ENCODE measurements around the gene CHFR.
A peak's percentile ranks its signal among the peaks of the same experiment; 100 is the strongest.
"Not testable (repeated sequence)": the region's sequence is repeated elsewhere in the genome, so short reads cannot be mapped to it uniquely, and the experiment has no call there.

Gene CHFR

DNA sequence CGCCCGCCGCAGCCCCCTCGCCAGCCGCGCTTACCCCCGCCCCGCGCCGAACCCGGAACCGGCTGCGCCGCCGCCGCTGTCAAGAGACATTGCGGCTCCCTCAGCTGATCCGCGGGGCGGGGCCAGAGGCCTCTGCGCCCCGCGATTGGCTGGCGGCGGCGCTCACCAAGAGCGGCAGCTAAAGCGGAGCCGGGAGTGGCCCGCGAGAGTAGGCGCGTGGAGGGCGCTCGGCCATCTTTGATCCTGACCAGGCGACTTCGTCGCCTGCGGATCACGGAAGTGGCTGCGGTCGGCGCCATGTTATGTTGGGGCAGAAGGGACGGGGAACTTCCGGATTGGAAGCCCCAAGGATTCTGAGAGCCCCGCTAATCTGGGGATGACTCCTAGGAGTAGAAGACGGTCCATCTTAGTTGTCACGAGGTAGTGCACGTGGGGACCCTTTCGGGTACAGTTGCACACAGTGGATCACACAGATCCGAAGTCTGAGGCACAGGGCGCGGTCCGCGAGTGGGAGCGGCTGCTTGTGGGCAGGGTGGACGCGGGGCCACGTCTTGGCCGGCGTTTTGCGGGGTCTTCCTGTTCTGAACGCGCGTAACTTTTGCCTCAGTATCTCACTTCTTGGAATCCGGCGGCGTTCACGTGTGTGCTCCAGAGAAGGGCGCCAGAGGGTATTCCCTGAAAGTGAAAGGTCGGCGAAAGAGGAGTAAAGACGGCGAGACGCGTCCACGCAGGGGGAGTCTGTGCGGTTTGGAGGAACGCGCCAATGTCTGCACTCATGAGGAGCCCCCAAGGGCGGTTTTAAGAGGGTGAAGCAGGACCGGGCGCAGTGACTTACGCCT is at the start of gene CHFR:
TSS of gene CHFR (minus strand) at position 93 of the 839 bp plus-strand sequence. CDS start 277 bp downstream, outside the sequence.
- Mint-ChIP-seq H3K4me1 (ENCODE audit: low read depth) (peaks cover 44% of the 10 kb centered on the region), H3K36me3 (peaks cover 3% of the 10 kb centered on the region), H3K9me3 (ENCODE audit: low read depth) (no peaks in the 10 kb centered on the region), H3K4me3 (peak within 1 kb of the TSS; percentile 98), H3K27ac (peak within 1 kb of the TSS; percentile 100), H3K27me3 (no peaks in the 10 kb centered on the region)

GRCh38 chr12:132936921-132937320 is 49.5 kb upstream of the CHFR start:
- not testable (repeated sequence) for H3K27me3 Mint-ChIP-seq; H3K27ac Mint-ChIP-seq; H3K4me3 Mint-ChIP-seq; H3K9me3 Mint-ChIP-seq (ENCODE audit: low read depth); H3K4me1 Mint-ChIP-seq (ENCODE audit: low read depth)
- H3K36me3 Mint-ChIP-seq: peaks cover 41% of the 10 kb centered on the region

GRCh38 chr12:132936163-132936562 is 48.8 kb upstream of the CHFR start:
- no peaks in the 10 kb centered on the region for H3K4me1 Mint-ChIP-seq (ENCODE audit: low read depth)
- peaks cover 14% of the 10 kb centered on the region for H3K9me3 Mint-ChIP-seq (ENCODE audit: low read depth)

DNA sequence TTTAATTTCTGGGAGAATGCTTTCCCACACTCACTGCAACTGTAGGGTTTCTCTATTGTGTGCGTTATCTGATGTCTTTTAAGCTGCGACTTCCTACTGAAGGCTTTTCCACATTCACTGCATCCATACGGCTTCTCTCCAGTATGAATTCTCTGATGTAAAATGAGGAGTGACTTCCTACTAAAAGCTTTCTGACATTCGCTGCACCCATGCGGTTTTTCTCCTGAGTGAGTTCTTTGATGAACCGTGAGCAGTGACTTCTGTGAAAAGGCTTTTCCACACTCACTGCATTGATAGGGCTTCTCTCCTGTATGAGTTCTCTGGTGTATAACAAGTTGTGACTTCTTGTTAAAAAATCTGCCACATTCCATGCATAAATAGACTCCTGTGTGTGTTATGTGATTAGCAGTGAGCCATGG is 39.0 kb upstream of the CHFR start:
- H3K9me3 Mint-ChIP-seq (ENCODE audit: low read depth): peaks cover 51% of the 10 kb centered on the region
- H3K36me3 Mint-ChIP-seq: peaks cover 73% of the 10 kb centered on the region
- H3K27ac Mint-ChIP-seq: no peak overlapping the region
- H3K4me1 Mint-ChIP-seq (ENCODE audit: low read depth): no peaks in the 10 kb centered on the region
- no peak overlapping the region for H3K4me3 Mint-ChIP-seq
- no peaks in the 10 kb centered on the region for H3K27me3 Mint-ChIP-seq

More at GRCh38 chr12:132936163-132936562, 48.8 kb upstream of the CHFR start:
- H3K4me3 Mint-ChIP-seq: no peak overlapping the region
- no peak overlapping the region for H3K27ac Mint-ChIP-seq
- H3K27me3 Mint-ChIP-seq: no peaks in the 10 kb centered on the region
- H3K36me3 Mint-ChIP-seq: peaks cover 41% of the 10 kb centered on the region

- no peak overlapping the region for H3K27ac Mint-ChIP-seq
- peaks cover 50% of the 10 kb centered on the region for H3K9me3 Mint-ChIP-seq (ENCODE audit: low read depth)
- H3K4me3 Mint-ChIP-seq: no peak overlapping the region
- H3K36me3 Mint-ChIP-seq: peaks cover 72% of the 10 kb centered on the region
- H3K27me3 Mint-ChIP-seq: no peaks in the 10 kb centered on the region
- no peaks in the 10 kb centered on the region for H3K4me1 Mint-ChIP-seq (ENCODE audit: low read depth)
Observed at GRCh38 chr12:132925597-132926414, 38.4 kb upstream of the CHFR start.

DNA sequence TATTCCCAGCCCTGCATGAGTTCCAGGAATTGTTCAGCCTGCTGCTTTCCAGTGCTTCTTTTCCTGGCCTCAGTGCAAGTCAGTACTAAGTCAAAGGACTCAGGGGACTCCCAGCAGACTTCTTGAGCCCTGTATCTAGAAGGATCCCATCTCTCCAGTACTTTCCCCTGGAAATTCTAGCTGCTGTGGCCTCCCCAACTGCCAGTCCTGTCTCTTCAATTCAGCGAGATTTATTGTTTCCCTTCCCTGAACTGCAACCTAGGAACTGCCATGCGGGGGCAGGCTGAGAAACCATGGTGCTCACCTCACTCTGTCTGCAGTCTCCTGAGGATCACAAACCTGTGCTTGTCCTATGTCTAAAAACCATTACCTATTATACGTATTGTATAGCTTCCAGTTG is 37.0 kb upstream of the CHFR start:
- no peaks in the 10 kb centered on the region for H3K27me3 Mint-ChIP-seq
- no peaks in the 10 kb centered on the region for H3K4me1 Mint-ChIP-seq (ENCODE audit: low read depth)
- no peak overlapping the region for H3K27ac Mint-ChIP-seq
- H3K36me3 Mint-ChIP-seq: peaks cover 64% of the 10 kb centered on the region
- peaks cover 46% of the 10 kb centered on the region for H3K9me3 Mint-ChIP-seq (ENCODE audit: low read depth)
- H3K4me3 Mint-ChIP-seq: no peak overlapping the region

DNA sequence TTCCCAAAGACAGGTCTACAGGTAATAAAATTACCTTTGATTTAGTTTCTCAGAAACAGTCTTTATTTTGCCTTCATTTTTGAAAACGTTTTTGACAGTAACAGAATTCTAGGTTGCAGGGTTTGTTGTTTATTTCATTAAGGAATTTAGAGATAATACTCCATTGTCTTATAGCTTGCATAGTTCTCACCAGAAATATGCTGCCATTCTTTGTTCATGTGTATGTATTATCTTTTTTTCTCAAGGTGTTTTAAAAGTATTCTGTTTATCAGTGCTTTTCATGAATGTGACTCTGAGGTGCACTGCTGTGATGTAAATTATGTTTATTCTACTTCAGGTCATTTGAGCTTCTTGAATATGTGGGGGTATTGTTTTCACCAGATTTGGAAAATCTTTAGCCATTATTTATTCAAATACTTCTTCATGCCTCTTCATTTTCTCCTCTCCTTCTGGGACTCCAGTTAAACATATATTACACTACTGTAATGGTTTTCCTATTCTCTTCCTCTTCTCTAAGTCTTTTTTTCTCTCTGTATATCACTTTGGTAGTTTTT is 36.0 kb upstream of the CHFR start:
- Mint-ChIP-seq H3K27me3 (no peaks in the 10 kb centered on the region), H3K36me3 (peaks cover 57% of the 10 kb centered on the region), H3K27ac (no peak overlapping the region), H3K4me3 (no peak overlapping the region), H3K4me1 (ENCODE audit: low read depth) (no peaks in the 10 kb centered on the region), H3K9me3 (ENCODE audit: low read depth) (peaks cover 46% of the 10 kb centered on the region)

- Mint-ChIP-seq H3K9me3 (ENCODE audit: low read depth) (peaks cover 46% of the 10 kb centered on the region), H3K27me3 (no peaks in the 10 kb centered on the region), H3K27ac (no peak overlapping the region), H3K36me3 (peaks cover 59% of the 10 kb centered on the region), H3K4me1 (ENCODE audit: low read depth) (no peaks in the 10 kb centered on the region), H3K4me3 (no peak overlapping the region)
Observed at GRCh38 chr12:132922676-132923075, 35.3 kb upstream of the CHFR start.

DNA sequence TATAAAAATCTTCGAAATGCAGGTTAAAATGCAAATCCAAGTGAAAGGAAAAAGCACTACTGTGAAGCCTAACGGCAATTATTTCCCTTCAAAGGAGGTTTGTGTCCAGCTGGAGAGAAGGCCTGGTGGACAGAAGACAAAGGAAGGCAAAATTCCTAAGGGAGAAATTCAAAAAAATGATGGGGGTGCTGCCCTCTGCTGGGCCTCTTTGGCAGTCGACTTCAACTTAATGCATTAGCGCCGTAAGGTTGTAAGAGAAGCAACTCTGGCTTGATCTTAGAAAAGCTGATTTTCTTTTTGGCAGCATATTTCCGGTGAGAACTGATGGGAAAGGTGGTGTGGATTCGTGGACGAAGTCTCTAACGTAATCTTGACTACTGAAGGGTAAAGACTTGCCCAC is 34.3 kb upstream of the CHFR start:
- H3K4me3 Mint-ChIP-seq: no peak overlapping the region
- peaks cover 44% of the 10 kb centered on the region for H3K9me3 Mint-ChIP-seq (ENCODE audit: low read depth)
- H3K4me1 Mint-ChIP-seq (ENCODE audit: low read depth): no peaks in the 10 kb centered on the region
- no peak overlapping the region for H3K27ac Mint-ChIP-seq
- no peaks in the 10 kb centered on the region for H3K27me3 Mint-ChIP-seq
- peaks cover 55% of the 10 kb centered on the region for H3K36me3 Mint-ChIP-seq

DNA sequence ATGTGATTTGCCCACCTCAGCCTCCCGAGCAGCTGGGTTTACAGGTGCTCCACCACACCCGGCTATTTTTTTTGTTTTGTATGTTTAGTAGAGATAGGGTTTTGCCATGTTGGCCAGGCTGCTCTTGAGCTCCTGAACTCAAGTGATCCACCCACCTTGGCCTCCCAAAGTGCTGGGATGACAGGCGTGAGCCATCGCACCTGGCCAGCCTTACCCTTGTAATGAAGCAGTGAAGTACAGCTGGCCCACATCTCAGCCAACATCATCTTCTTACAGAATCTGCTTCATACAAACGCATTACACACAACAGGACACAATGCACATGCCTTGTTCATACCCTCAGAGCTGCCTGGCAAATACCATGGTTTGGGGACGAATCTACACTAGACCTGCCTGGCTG is 31.3 kb upstream of the CHFR start:
- Mint-ChIP-seq H3K4me1 (ENCODE audit: low read depth) (no peaks in the 10 kb centered on the region), H3K4me3 (no peak overlapping the region), H3K9me3 (ENCODE audit: low read depth) (peaks cover 32% of the 10 kb centered on the region), H3K36me3 (peaks cover 43% of the 10 kb centered on the region), H3K27ac (no peak overlapping the region), H3K27me3 (no peaks in the 10 kb centered on the region)

DNA sequence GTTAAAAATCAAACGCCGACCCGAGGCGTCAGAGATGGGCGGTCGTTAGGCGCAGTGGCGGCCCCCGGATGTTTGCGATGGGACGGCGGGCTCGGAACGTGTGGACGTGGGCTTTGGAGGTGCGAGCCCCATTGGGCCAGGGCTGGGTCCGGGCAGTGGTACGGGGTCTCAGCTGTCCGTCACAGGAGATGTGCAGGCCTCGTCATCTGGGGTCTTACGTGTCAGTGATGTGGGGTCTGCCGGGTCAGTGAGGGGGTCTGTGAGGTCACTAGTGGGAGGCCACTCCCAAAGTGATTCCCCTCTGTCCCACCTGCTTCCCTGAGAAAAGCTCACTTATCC is 21.6 kb upstream of the CHFR start:
- H3K4me3 Mint-ChIP-seq: peak overlapping the region; percentile 88
- no peaks in the 10 kb centered on the region for H3K27me3 Mint-ChIP-seq
- H3K36me3 Mint-ChIP-seq: peaks cover 17% of the 10 kb centered on the region
- H3K4me1 Mint-ChIP-seq (ENCODE audit: low read depth): peaks cover 15% of the 10 kb centered on the region
- H3K9me3 Mint-ChIP-seq (ENCODE audit: low read depth): peaks cover 9% of the 10 kb centered on the region
- H3K27ac Mint-ChIP-seq: peak overlapping the region; percentile 94

DNA sequence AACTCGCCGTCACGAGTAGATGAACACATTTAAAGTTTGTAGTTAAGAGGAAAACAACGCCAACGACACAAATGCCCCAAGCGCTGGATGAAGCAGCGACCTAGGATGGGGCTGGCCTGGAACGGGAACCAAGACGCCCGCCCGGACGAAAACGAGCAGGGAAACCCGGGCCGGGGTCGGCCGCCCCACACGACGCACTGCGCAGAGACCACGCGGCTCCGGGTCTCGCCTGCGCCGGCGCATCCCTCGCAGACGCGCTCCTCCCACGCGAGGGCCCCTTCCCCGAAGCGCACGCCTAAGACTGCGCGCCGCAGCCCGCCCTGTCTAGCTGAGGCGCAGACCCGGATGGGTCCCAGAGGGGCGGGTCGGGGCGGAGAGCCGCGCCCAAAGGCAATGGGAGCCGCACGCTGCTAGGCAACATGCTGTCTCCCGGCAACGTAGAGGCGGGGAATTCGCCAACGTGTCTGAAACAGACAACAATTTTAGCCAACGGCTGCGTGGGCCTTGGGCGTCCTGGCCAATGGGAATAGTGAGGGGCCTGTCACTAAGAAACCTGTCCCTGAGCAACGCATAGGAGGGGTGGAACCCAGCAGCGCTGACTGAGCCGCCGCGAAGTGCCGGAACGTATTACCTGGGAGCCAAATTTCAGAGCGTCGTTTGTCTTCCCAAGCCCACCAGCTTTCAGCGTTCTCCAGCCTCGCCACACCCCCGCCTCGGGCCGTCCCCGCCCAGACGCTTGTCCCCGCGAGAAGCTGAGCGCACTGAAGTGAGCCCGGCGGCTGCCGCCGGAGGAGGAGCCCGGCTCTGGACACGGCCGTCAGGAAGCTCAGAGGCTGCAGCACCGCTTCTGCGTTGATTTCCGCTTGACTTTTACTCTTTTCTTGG is 21.0 kb upstream of the CHFR start:
- Mint-ChIP-seq H3K27me3 (no peaks in the 10 kb centered on the region), H3K27ac (peak overlapping the region; percentile 94), H3K9me3 (ENCODE audit: low read depth) (peaks cover 4% of the 10 kb centered on the region), H3K4me1 (ENCODE audit: low read depth) (peaks cover 17% of the 10 kb centered on the region), H3K4me3 (peak overlapping the region; percentile 88), H3K36me3 (peaks cover 11% of the 10 kb centered on the region)

- Mint-ChIP-seq H3K36me3 (peaks cover 11% of the 10 kb centered on the region), H3K4me3 (peak overlapping the region; percentile 88), H3K27ac (peak overlapping the region; percentile 64), H3K4me1 (ENCODE audit: low read depth) (peaks cover 18% of the 10 kb centered on the region)
- not testable (repeated sequence) for H3K27me3 Mint-ChIP-seq; H3K9me3 Mint-ChIP-seq (ENCODE audit: low read depth)
Observed at GRCh38 chr12:132907789-132908144, 20.4 kb upstream of the CHFR start.

GRCh38 chr12:132907216-132907615 is 19.8 kb upstream of the CHFR start:
- Mint-ChIP-seq H3K4me3 (peak overlapping the region; percentile 60), H3K27ac (no peak overlapping the region), H3K36me3 (peaks cover 11% of the 10 kb centered on the region), H3K9me3 (ENCODE audit: low read depth) (no peaks in the 10 kb centered on the region), H3K4me1 (ENCODE audit: low read depth) (peaks cover 18% of the 10 kb centered on the region), H3K27me3 (no peaks in the 10 kb centered on the region)
